Measurements from ENCODE around the gene CACNB3. TPM values are rescaled to one million over a fixed set of nuclear protein-coding genes. Genes with fewer than 3 reads are reported as not detected.

CACNB3 gene
- 22.0 and 23.9 TPM in 2 replicates for total RNA-seq

DNA sequence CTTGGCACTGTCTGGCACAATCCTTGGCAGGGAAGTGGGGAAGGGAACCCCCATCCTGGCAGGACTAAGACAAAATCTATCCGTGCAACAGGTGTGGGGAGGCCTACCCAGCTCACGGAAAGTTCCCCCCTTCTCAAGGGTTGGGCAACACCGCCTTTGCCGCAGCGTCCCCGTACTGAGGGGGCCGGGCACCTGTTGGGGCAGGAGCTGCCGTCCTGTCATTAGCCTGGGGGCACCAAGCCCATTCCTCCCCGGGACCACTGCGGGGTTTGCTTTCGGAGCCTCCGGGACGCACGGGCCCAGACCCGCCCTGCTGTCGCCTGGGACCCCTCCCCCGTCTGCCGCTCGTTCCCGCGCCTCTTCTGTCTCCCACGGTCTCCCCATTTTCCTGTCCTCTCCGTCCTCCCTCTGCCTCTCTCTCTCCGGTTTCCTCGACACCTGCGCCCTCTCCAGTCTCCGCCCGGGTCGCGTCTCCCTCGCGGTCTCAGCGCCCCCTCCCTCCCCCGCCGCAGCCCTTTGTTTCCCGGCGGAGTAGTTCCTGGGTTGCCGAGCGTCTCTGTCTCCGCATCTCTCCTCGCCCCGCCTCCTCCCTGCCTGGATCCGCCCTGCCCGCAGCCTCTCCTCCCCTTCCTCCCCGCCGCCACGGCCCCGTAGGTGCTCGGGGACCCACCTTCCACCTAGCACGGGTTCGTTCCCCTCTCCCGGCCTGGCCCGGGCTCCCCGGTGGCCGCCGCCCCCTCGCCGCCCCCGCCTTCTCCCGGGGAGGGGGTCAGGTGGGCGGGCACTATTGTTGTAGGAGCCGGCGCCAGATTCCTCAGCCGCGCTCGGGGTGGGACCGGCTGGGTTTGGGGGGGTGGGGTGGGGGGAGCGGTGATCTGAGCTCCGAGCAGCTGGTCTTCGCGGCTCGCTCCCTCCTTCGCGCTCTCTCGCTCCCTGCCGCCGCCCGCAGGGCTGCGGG, at the start of gene CACNB3:
Gene CACNB3, plus strand, starts transcription at position 624 of the 958 bp plus-strand sequence. CDS start 434 bp downstream, outside the sequence.

GRCh38 chr12:48788854-48789775, 29.2 kb upstream of the CACNB3 start, which contains the start of gene ADCY6:
TSS of gene ADCY6 (minus strand) at chr12:48789089. CDS start at chr12:48783434, 5,655 bp downstream.

DNA sequence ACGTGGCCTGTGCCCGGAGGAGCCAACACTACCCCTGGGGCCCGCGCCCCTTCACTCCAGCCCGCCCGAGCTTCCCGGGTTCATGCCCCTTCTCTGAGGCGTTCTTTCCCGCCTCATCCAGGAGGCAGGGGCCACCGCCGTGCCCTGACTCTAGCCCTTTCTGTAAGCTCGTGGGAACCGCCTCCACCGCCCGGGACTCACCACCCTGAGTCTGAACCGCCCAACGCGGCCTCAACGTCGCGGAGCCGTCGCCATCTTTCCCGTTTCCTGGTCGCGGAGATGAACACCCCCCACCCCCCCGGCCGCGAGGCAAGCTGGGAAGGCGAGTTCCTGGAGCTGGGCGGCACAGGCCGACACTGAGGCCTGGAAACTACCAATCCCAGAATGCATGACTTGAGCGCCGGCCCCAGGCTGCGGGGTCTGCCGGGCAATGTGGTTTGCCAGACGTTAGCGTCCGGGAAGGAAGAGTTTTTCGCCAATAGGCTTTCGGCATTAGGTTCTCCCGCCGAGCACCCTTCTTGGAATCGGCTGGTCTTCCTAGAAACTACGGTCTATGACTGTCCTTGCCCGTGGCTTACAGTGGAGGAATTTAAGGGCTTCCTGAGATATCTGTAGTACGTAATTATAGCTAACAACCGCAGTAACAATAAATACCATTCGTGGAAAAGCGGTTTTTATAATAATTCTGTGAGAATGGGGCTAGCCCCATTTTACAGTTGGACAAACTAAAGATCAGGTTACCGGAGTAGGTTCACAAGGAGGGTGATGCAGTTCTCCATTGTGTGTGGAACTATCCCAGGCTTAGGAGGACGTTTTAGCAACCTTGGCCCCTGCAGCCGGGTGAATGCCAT, 33.8 kb downstream of the CACNB3 start, which contains the start of gene DDX23:
Gene DDX23, minus strand, starts transcription at position 281 of the 851 bp plus-strand sequence. CDS start 6,381 bp downstream, outside the sequence.

GRCh38 chr12:48865281-48866051, 47.2 kb downstream of the CACNB3 start, which contains the start of gene RND1:
TSS of gene RND1 (minus strand) at chr12:48865870. CDS start at chr12:48865767, 103 bp downstream.

Small RNA genes within 50 kb of the gene (small RNA-seq; reads per million reads assigned to genes)
- not detected for gene MIR4701
- not detected for gene RF00019

Other genes starting within 250 kb of the CACNB3 start
- not detected in 2 replicates for gene LALBA, start 248.4 kb upstream of the CACNB3 start, total RNA-seq
- 43.1 and 51.4 TPM in 2 replicates for gene KANSL2, start 136.3 kb upstream of the CACNB3 start, total RNA-seq
- gene CCNT1, start 101.8 kb upstream of the CACNB3 start, total RNA-seq = 31.0 and 36.5 TPM in 2 replicates
- 21.3 and 32.6 TPM in 2 replicates for gene ADCY6, start 29.4 kb upstream of the CACNB3 start, total RNA-seq
- 56.7 and 80.9 TPM in 2 replicates for gene DDX23, start 33.7 kb downstream of the CACNB3 start, total RNA-seq
- not detected in 2 replicates for gene RND1, start 47.4 kb downstream of the CACNB3 start, total RNA-seq
- gene FKBP11, start 107.0 kb downstream of the CACNB3 start, total RNA-seq = 34.1 and 47.1 TPM in 2 replicates
- gene ARF3, start 139.0 kb downstream of the CACNB3 start, total RNA-seq = 19.6 and 45.4 TPM in 2 replicates
- gene WNT10B, start 153.2 kb downstream of the CACNB3 start, total RNA-seq = 0.22 and 0.39 TPM in 2 replicates
- gene WNT1, start 159.8 kb downstream of the CACNB3 start, total RNA-seq = 0.11 TPM in 1 of 2 replicates, not detected in the other
- under 0.01 and 0.22 TPM in 2 replicates for gene DDN, start 180.9 kb downstream of the CACNB3 start, total RNA-seq
- 72.2 and 74.6 TPM in 2 replicates for gene PRKAG1, start 200.3 kb downstream of the CACNB3 start, total RNA-seq
- 32.1 and 41.2 TPM in 2 replicates for gene KMT2D, start 242.3 kb downstream of the CACNB3 start, total RNA-seq